KMS-11 (cell line): ENCODE results near the gene ABCB8.

ENCODE experiments used
- H2AFZ ChIP-seq: fragments of 200-600 bp; sonication (generic); 2 replicates; pipeline ENCODE4 v1.6.1; 2016; ENCODE audit warnings: antibody characterized with exemption, mixed run types, low read depth
- H3K27ac ChIP-seq: fragments of 200-600 bp; sonication (generic); 2 replicates; pipeline ENCODE4 v1.6.1; 2016; ENCODE audit warnings: mild to moderate bottlenecking, mixed run types
- H3K27me3 ChIP-seq: fragments of 200-600 bp; sonication (generic); 2 replicates; pipeline ENCODE4 v1.6.1; 2017; ENCODE audit warnings: mild to moderate bottlenecking, low read depth, mixed run types, moderate library complexity; ENCODE audit not compliant: insufficient read depth
- H3K36me3 ChIP-seq: fragments of 200-600 bp; sonication (generic); 2 replicates; pipeline ENCODE4 v1.6.1; 2017; ENCODE audit warnings: mild to moderate bottlenecking, mixed run types; ENCODE audit not compliant: insufficient read depth
- H3K4me1 ChIP-seq: fragments of 200-600 bp; sonication (generic); 2 replicates; pipeline ENCODE4 v1.6.1; 2016; ENCODE audit warnings: mild to moderate bottlenecking, low read depth, mixed run types; ENCODE audit not compliant: poor library complexity, severe bottlenecking
- H3K4me2 ChIP-seq: fragments of 200-600 bp; sonication (generic); 2 replicates; pipeline ENCODE4 v1.7.0; 2016; ENCODE audit warnings: mild to moderate bottlenecking, mixed run types
- H3K4me3 ChIP-seq: fragments of 200-600 bp; sonication (generic); IDR thresholded peaks from 2 replicates; pipeline ENCODE4 v1.6.1; 2017; ENCODE audit warnings: low read depth, low read length, mixed read lengths; ENCODE audit not compliant: insufficient read depth
- H3K79me2 ChIP-seq: fragments of 200-600 bp; sonication (generic); 2 replicates; pipeline ENCODE4 v1.6.1; 2016; ENCODE audit warnings: low read depth, mixed run types; ENCODE audit not compliant: insufficient read depth
- H3K9ac ChIP-seq: fragments of 200-600 bp; sonication (generic); 2 replicates; pipeline ENCODE4 v1.6.1; 2016; ENCODE audit warnings: mild to moderate bottlenecking, mixed run types
- H4K20me1 ChIP-seq: fragments of 200-600 bp; sonication (generic); 2 replicates; pipeline ENCODE4 v1.6.1; 2016; ENCODE audit warnings: mild to moderate bottlenecking, mixed run types; ENCODE audit not compliant: insufficient read depth
- TF ChIP-seq, protein P1 (sequence below): fragments of 200-600 bp; sonication (generic); conservative IDR thresholded peaks from 2 replicates; pipeline ENCODE4 v1.6.1; 2017; ENCODE audit warnings: low read depth, mild to moderate bottlenecking, antibody characterized with exemption, low read length, moderate library complexity, mixed read lengths

ABCB8 gene

DNA sequence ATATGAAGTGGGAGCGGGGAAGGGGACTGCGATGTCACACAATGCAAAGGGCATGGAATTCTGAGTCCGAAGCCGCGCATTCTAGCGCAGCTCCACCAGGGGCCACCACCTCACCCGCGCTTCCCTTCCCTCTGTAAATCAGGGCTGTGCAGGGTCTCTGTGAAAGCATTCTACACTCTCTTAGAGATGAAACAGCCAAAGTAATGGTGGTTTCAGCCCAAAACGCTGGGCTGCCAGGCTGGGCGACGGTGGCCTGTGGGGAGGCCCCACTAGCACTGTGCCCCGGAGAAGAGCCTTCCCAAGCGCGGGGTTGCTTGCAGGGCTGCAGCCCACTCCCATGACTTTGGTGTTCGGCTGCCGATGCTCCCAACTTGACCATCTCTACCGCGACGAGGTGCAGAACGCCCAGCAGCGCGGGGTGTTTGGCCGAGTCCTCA, 15.3 kb upstream of the ABCB8 start:
- Histone ChIP-seq H3K9ac (peak overlapping the region; percentile 86; the same call in 1 of the 2 replicates), H3K27ac (peak overlapping the region; percentile 55; the same call in 1 of the 2 replicates), H3K27me3 (no peaks in the 10 kb centered on the region; the same call in 1 of the 2 replicates), H3K36me3 (no peaks in the 10 kb centered on the region), H3K4me2 (peak overlapping the region; percentile 93; the same call in 1 of the 2 replicates), H2AFZ (peak overlapping the region; percentile 97; the same call in 1 of the 2 replicates), H3K79me2 (no peaks in the 10 kb centered on the region), H3K4me1 (peaks cover 14% of the 10 kb centered on the region), H3K4me3 (no peak overlapping the region), H4K20me1 (no peaks in the 10 kb centered on the region)
- TF ChIP-seq, protein P1, sequence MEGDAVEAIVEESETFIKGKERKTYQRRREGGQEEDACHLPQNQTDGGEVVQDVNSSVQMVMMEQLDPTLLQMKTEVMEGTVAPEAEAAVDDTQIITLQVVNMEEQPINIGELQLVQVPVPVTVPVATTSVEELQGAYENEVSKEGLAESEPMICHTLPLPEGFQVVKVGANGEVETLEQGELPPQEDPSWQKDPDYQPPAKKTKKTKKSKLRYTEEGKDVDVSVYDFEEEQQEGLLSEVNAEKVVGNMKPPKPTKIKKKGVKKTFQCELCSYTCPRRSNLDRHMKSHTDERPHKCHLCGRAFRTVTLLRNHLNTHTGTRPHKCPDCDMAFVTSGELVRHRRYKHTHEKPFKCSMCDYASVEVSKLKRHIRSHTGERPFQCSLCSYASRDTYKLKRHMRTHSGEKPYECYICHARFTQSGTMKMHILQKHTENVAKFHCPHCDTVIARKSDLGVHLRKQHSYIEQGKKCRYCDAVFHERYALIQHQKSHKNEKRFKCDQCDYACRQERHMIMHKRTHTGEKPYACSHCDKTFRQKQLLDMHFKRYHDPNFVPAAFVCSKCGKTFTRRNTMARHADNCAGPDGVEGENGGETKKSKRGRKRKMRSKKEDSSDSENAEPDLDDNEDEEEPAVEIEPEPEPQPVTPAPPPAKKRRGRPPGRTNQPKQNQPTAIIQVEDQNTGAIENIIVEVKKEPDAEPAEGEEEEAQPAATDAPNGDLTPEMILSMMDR = peak; percentile 56

DNA sequence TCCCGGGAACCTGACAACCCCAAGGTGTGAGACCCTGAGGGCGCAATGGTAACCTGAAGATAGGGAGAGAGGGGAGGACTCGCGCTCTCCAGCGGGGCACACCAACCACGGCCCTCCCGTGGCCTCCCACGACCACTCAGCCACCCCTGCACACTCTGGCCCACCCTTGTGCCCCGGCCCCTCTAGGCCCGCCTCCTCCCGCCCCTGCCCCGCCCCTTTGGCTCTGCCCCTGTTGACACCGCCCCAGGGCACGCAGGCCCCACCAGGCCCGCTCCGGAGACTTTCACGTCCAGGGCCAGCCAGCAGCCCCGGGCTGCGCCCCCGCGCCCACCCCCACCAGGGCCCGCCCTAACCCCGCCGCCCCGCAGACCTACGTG, 14.9 kb upstream of the ABCB8 start:
- TF ChIP-seq, protein P1 = no peak
- Histone ChIP-seq H3K79me2 (no peaks in the 10 kb centered on the region), H3K4me3 (peak overlapping the region; percentile 61), H3K4me2 (peak overlapping the region; percentile 93; the same call in 1 of the 2 replicates), H2AFZ (peak overlapping the region; percentile 97; the same call in 1 of the 2 replicates), H3K9ac (peak overlapping the region; percentile 86), H3K36me3 (no peaks in the 10 kb centered on the region), H3K27me3 (no peaks in the 10 kb centered on the region; the same call in 1 of the 2 replicates), H4K20me1 (no peaks in the 10 kb centered on the region), H3K27ac (peak overlapping the region; percentile 55; the same call in 1 of the 2 replicates), H3K4me1 (peaks cover 17% of the 10 kb centered on the region)

DNA sequence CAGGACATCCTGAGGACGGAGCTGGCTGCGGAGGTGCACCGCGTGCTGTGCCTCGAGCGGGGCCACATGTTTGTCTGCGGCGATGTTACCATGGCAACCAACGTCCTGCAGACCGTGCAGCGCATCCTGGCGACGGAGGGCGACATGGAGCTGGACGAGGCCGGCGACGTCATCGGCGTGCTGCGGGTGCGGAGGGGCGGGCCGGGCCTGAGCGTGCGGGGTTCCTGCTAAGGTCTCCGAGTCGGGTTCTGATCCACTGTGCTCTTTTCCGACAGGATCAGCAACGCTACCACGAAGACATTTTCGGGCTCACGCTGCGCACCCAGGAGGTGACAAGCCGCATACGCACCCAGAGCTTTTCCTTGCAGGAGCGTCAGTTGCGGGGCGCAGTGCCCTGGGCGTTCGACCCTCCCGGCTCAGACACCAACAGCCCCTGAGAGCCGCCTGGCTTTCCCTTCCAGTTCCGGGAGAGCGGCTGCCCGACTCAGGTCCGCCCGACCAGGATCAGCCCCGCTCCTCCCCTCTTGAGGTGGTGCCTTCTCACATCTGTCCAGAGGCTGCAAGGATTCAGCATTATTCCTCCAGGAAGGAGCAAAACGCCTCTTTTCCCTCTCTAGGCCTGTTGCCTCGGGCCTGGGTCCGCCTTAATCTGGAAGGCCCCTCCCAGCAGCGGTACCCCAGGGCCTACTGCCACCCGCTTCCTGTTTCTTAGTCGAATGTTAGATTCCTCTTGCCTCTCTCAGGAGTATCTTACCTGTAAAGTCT, 14.3 kb upstream of the ABCB8 start:
- H3K4me2 ChIP-seq = peak overlapping the region; percentile 93
- TF ChIP-seq, protein P1 = no peak; the same call in 1 of the 2 replicates
- no peaks in the 10 kb centered on the region for H4K20me1 ChIP-seq
- H3K36me3 ChIP-seq = no peaks in the 10 kb centered on the region
- H3K4me1 ChIP-seq = peaks cover 18% of the 10 kb centered on the region
- H3K27me3 ChIP-seq = no peaks in the 10 kb centered on the region; the same call in 1 of the 2 replicates
- H3K4me3 ChIP-seq = peak overlapping the region; percentile 61
- peak overlapping the region; percentile 55 for H3K27ac ChIP-seq
- peak overlapping the region; percentile 97 for H2AFZ ChIP-seq
- no peaks in the 10 kb centered on the region for H3K79me2 ChIP-seq
- peak overlapping the region; percentile 86 for H3K9ac ChIP-seq

DNA sequence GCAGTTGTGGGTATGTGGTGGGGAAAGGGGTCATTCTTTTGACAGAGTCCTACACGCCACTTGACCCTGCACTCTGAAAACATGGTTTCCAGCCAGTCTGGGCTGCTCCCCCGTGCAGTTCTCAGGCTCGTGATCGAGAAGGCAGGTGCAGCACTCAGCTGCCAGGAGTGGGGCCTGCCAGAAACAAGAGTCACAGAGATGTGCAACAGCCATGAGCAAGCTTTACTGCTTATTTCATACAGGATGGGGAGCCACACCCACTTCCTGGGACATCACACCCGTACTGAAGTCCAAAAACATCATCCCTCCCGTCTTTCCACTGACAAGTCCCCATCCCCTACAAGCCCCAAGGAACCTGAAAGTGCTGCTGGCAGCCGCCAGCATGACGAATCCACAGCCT, 13.3 kb upstream of the ABCB8 start:
- Histone ChIP-seq H3K79me2 (no peaks in the 10 kb centered on the region), H4K20me1 (no peaks in the 10 kb centered on the region), H3K36me3 (no peaks in the 10 kb centered on the region), H3K4me1 (peaks cover 18% of the 10 kb centered on the region), H3K9ac (no peak overlapping the region; the same call in 1 of the 2 replicates), H3K4me2 (no peak overlapping the region), H3K27me3 (peaks cover 6% of the 10 kb centered on the region; the same call in 1 of the 2 replicates), H3K27ac (no peak overlapping the region), H2AFZ (no peak overlapping the region), H3K4me3 (no peak overlapping the region)
- TF ChIP-seq, protein P1 = no peak
